Stimulated activated CD8-positive, alpha-beta memory T cell treated with anti-CD3 and anti-CD28 coated beads, Interleukin-12 subunit alpha, Interleukin-12 subunit beta, amount 100 ng/mL, for 1 hour (primary cell): Measurements from ENCODE around the gene ZNF653.
"Not testable (repeated sequence)": the region's sequence is repeated elsewhere in the genome, so short reads cannot be mapped to it uniquely, and the experiment has no call there.

Source experiments
- DNase-seq: peaks from one replicate; pipeline ENCODE4 v3.0.0-alpha.2; 2020; ENCODE audit warnings: low read depth

Gene ZNF653

DNA sequence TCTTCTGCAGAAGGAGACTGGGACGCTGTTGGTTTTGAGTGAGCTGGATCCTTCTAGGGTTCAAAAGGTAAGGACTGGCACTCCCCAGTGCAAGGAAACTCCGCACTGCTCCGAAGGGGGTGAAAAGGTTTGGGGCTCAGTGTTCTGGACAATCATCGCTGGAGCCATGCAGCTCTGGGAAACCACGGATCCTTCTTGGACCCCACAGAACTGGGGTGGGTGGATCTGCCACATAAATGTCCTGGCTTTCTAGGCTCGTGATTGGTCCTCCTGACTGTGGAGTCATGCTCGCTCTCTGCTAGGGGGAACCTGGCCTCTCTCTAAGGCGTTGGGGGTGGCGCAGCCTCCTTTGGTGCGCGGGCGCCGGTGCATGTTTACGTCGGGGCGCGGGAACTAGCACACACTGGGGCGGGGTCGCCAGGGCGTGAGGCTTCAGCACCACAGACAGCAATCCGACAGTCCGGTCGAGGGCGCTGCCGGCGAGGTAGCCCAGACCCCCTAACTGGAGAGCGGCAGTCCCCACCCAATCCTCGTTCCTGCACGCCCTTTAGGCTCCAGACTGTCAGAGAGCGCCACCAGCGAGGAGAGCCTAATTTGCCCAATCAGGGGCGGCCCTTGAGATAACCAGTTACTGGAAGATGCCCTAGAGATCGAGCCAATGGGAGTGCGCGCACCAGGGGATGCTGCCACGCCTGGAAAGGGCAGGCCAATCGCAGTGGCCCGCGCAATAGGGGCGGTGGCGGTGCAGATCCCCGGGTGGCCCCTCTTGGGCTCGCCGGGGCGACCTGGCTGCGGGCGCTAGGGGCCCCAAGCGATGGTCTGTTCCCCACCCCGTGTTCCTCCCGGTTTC, 23.9 kb downstream of the ZNF653 start:
- peak; percentile 15 for DNase-seq

GRCh38 chr19:11480715-11481533, 24.7 kb downstream of the ZNF653 start, which contains the start of gene ELAVL3:
ELAVL3 (minus strand) TSS chr19:11481046; CDS start chr19:11480608, 438 bp downstream.
- no peak for DNase-seq

- no peak for DNase-seq
Observed at GRCh38 chr19:11479898-11480714, 25.5 kb downstream of the ZNF653 start.

DNA sequence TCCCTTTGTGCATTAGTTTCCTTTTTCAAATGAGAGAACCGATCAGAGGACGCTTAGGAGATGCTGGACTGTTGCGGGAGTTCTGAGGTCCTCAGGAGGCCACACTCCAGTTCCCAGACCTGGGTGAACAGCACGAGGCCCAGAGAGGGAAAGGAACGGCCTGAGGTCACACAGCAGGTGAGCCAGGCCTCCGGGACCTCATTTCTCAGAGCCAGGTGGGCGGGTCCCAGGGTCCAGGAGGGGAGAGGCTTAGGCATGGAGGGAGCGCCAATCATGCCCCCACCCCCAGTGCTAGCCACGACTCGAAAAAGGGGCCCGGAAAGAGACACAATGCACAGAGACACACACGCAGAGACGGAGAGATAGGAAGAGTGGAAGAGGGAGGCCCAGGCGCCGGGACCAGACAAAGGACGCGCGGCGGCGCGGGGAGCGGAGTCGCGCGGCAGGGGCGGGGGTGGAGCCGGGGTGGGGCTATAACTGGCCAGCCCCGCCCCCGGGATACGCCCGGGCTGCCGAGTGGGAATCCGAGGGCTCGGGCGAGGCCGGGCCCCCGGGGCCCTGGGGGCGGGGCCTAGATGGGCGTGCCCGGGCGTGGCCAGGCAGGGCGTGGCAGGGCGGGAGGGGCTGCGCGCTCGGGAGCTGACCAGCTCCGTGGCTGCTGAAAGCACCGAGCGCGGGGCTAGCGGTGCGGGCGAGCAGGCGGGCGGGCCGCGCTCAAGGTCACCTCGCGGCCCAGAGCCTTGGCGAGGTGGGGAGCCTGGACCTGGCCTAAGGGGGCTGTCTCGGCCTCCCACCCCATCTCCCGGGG, 26.3 kb downstream of the ZNF653 start:
- DNase-seq: no peak

DNA sequence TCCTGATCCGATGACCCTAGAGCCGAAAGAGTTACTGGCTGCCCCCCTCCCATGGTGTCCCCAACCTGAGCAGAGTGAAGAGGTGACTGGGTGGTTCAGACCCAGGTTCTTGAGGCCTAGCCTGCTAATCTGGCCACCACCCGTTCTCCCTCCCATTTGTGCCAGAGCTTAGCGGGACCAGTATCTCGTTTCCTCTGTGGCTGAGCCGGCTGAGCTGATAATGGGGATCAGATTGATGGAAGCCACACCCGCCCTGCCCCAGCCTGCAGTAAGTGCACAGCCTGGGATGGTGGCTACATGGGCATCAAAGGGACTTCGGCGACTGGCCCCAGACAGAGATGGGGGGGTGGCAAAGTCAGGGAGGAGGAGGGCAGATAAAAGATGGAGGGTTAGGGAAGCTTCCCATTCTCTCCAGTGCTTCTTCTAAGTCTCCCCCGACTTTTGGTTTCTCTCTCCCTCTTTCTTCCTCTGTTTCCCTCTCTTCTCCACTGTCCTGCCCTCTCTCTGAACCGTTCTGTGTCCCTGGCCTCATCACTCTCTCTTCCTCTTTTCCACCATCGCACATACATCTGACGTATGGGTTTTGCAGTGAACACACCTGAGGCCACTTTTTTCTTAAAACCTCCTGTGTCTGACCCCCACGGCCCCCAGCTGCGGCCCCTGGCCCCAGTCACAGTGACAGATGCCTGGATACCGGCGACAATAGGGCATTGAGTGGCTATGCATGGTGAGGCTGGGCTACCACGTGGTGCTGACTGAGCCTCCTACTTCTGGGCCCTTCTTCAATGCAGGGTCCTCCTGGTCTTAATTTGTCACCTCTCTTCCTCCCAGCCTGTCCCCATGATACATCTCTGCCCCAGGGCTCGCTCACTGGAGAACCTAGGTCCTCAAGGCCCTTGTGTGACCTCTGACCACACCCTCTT, 27.2 kb downstream of the ZNF653 start:
- no peak for DNase-seq

DNA sequence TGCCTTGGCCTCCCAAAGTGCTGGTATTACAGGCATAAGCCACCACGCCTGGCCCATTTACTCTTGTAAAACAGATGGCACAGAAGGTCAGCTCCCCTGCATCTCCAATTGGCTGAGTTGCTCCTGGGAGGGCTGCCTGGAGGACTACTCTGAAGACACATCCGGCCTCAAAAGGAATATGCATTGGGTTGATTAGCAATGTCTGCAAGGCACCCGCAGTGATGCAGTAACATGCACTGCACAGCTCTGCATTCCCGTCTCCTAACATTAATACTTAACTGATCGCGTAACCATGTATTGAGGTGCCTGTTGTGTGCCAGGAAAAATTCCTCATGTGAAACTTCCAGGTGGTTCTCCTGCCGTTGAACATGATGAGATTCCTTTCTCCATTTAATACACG, 29.8 kb downstream of the ZNF653 start:
- DNase-seq: no peak

- DNase-seq: not testable (repeated sequence)
Observed at GRCh38 chr19:11475343-11475742, 30.3 kb downstream of the ZNF653 start.

DNA sequence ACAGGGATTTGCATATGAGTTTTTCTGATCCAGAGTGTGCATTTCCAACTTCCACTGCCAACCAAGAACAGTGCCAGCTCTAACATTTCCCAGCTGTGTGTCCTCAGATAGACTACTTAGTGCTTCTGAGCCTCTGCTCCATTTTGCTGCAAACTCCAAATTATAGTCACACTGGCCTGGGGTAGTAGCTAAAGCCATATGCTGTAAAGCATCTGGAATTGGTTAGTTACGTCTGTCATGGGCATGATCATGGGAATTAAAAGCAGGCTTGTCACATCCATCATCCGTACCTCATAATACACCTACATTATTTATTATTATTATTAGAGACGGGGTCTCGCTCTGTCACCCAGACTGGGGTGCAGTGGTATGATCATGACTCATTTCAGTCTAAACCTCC, 31.9 kb downstream of the ZNF653 start:
- DNase-seq: no peak

DNA sequence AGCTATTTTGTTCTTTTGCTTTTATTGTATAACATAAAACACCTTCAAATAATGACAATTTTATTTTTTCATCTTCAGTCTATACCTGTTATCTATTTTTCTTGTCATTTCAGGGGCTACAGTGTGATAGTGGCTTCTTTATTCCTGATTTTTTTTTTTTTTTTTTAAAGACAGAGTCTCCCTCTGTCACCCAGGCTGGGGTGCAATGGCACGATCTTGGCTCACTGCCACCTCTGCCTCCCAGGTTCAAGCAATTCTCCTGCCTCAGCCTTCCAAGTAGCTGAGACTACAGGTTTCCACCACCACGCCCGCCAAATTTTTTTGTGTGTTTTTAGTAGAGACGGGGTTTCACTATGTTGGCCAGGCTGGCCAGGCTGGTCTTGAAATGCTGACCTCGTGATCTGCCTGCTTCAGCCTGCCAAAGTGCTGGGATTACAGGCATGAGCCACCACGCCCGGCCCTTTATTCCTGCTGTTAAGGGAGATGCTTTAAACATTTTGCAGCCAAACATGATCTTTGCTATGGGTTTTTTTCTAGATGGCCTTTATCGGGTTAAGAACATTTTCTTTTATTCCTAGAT, 37.3 kb downstream of the ZNF653 start:
- DNase-seq: not testable (repeated sequence)

DNA sequence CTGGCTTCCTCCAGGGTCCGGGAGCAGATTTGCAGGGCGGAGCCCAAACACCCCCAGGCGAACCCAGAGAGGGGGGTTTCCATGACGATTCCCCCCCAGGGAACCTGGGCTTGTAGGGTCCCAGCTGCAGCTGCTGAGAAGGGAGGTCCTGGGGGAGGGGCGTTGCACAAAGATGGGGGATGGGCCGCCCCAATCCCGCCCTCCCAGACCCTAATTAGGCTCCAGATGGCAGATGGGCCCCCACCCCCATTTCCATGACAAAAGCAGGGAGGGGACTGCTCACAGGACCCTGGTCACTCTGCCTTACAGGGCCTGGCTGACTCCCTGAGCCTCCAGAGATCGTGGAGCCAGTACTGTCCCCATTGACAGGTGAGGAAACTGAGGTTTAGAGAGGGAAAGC, 40.0 kb downstream of the ZNF653 start:
- no peak for DNase-seq

DNA sequence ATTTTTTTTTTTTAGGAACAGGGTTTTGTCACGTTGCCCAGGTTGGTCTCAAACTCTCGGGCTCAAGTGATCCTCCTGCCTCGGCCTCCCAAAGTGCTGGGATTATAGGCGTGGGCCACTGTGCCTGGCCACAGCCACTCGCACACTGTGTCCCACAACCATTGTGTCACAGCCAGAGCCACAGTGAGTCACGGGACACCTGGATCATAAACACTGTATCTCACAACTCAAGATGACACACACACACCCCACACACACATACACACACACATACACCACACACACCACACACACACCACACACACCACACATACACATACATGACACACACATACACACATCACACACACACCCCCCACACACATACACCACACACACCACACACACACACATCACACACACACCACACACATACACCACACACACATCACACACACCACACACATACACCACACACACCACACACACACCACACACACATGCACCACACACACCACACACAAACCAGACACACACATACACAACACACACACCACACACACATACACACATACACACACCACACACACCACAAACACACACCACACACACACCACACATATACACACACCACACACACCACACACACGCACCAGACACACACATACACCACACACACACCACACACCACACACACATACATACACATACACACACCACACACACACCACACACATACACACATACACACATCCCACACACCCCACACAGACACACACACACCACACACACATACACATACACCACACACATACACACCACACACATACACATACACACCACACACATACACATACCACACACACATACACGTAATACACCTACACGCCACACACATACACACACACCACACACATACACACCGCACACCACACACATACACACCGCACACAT, 41.0 kb downstream of the ZNF653 start:
- DNase-seq: no peak

DNA sequence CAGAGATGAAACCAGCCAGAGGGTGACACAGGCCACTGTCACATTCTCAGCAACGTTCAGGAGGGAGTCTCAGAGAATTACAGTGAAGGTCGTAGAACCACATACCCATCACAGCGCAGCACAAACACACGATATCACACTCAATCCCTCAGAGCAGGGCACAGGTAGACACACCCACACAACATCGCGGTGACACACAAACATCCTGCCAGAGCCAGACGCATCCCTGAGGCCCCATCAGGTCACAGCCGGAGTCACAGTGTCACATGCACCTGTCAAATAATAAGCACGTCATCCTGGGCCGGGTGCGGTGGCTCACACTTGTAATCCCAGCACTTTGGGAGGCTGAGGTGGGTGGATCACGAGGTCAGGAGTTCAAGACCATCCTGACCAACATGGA, 42.2 kb downstream of the ZNF653 start:
- DNase-seq: no peak

- no peak for DNase-seq
Observed at GRCh38 chr19:11461453-11461852, 44.2 kb downstream of the ZNF653 start.

- DNase-seq: no peak
Observed at GRCh38 chr19:11460207-11460606, 45.4 kb downstream of the ZNF653 start.

DNA sequence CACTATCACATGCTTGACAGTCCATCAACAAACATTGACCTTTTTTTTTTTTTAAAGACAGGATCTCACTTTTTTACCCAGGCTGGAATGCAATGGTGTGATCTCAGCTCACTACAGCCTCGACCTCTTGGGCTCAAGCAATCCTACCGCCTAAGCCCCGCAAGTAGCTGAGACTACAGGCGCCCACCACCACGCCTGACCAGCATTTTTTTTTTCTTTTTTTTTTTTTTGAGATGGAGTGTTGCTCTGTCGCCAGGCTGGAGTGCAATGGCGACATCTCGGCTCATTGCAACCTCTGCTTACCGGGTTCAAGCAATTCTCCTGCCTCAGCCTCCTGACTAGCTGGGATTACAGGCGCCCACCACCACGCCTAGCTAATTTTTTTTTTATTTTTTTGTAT, 46.7 kb downstream of the ZNF653 start:
- DNase-seq: not testable (repeated sequence)

GRCh38 chr19:11458236-11458900, 47.3 kb downstream of the ZNF653 start:
- DNase-seq: no peak

- DNase-seq: no peak
Observed at GRCh38 chr19:11457831-11458230, 47.8 kb downstream of the ZNF653 start.

DNA sequence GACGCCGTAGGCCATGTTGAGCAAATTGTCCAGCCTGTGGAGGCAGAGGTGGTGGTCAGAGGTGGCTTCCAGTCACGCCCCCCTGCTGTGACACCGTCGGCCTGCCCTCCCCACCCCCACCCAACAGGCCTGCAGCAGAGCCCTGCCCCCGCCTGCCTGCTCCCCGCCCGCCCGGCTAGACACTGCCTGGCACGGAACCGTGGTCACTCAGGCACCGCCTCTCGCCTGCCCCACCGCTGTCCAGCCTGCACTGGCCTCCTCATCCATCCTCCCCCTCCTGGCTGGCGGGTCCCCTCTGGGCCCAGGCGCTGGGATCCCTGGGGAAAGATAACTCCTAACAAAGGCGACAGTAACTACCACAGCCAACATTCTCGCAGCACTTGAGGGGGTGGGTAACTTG, 48.5 kb downstream of the ZNF653 start:
- DNase-seq: no peak
